Raji (cell line): Measurements from ENCODE around the gene FKBP5.

Experiments used
- POLR2A ChIP-seq: IDR thresholded peaks from 2 replicates; pipeline ENCODE4 v1.6.1; 2011; ENCODE audit warnings: low read depth, low read length, control low read depth; ENCODE audit not compliant: insufficient read depth

The FKBP5 gene

GRCh38 chr6:35573495-35574110 lies 115.1 kb downstream of the FKBP5 start:
- no peak for TF ChIP-seq POLR2A

GRCh38 chr6:35569011-35569461 lies 119.7 kb downstream of the FKBP5 start:
- no peak for TF ChIP-seq POLR2A

DNA sequence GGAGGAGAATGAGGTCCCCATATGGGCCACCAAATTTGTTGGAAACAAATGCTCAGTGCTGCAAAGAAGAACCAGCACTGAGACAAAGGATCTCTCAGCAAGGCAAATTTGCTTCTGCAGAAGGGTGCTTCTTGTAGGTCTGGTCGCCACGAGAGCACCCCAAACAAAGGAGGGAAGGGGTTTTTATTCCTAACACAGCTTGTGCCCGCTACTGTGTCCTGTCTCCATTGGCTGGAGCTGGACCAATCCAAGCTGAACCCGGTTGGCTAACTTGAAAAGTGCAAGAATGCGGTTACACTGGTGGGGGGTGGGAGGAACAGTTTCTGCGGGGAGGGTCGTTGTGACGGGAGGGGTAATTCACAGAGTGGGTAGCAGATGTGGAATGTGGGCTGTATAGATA lies 121.9 kb downstream of the FKBP5 start:
- no peak for TF ChIP-seq POLR2A

GRCh38 chr6:35564733-35565132 lies 124.0 kb downstream of the FKBP5 start:
- no peak for TF ChIP-seq POLR2A

- no peak for TF ChIP-seq POLR2A
Observed at GRCh38 chr6:35562060-35562459, 126.7 kb downstream of the FKBP5 start.

GRCh38 chr6:35561113-35561512 lies 127.6 kb downstream of the FKBP5 start:
- no peak for TF ChIP-seq POLR2A

DNA sequence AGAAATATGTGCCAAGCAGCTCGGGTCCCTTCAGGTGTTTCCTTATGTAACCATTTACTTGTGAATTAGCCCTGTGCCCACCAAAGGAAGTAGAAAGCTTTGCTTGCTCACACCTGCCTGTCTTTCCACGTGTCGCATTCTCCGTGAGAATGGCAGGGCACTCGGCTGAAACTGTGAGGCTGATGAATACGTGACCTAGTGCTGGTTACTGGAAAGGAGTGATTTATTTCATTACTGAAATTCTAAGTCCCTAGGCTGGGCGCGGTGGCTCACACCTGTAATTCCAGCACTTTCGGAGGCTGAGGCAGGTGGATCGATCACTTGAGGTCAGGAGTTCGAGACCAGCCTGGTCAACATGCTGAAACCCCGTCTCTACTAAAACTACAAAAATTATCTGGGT lies 130.1 kb downstream of the FKBP5 start:
- no peak for TF ChIP-seq POLR2A

DNA sequence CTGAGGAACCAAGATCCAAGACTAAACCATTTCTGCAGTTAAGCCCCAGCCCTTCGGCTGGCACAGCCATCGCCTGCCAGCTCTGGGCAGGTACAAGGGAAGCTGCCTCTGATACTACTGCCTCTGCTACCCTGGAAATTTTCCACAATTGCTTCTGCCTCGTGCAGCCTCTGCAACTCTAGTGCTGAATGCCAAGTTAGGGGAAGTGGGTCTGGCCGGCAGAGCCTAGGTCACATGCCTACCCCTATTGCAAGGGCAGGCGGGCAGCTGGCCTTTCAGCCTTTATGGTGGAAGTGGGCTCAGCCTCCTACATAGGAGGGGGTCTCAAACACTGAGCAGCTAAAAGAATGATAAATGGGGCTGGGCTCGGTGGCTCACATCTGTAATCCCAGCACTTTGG lies 131.5 kb downstream of the FKBP5 start:
- TF ChIP-seq POLR2A, result no peak

DNA sequence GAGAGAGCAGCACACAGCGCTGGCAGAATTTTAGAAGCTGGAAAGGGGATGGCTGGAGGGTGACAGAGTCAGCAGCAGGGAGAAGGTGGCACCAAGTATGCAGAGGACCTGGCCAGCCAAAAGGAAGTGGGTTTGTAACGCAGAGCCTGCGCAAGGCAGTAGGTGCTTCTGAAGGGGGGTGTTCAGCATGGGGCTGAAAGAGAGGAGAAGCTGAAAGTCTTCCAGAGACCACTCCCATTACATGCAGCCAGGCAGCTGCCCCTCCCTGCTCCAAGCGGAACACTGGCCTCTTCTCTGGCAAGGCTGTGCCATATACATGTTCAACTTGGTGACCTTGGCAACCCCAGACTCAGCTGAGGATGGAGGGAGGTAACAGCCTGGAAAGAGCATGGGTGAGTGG lies 133.9 kb downstream of the FKBP5 start:
- TF ChIP-seq POLR2A, result no peak

- no peak for TF ChIP-seq POLR2A
Observed at GRCh38 chr6:35553315-35553714, 135.4 kb downstream of the FKBP5 start.

- TF ChIP-seq POLR2A, result no peak
Observed at GRCh38 chr6:35552285-35552917, 136.3 kb downstream of the FKBP5 start.

GRCh38 chr6:35550437-35550836 lies 138.3 kb downstream of the FKBP5 start:
- TF ChIP-seq POLR2A, result no peak

GRCh38 chr6:35547676-35548075 lies 141.0 kb downstream of the FKBP5 start:
- no peak for TF ChIP-seq POLR2A

DNA sequence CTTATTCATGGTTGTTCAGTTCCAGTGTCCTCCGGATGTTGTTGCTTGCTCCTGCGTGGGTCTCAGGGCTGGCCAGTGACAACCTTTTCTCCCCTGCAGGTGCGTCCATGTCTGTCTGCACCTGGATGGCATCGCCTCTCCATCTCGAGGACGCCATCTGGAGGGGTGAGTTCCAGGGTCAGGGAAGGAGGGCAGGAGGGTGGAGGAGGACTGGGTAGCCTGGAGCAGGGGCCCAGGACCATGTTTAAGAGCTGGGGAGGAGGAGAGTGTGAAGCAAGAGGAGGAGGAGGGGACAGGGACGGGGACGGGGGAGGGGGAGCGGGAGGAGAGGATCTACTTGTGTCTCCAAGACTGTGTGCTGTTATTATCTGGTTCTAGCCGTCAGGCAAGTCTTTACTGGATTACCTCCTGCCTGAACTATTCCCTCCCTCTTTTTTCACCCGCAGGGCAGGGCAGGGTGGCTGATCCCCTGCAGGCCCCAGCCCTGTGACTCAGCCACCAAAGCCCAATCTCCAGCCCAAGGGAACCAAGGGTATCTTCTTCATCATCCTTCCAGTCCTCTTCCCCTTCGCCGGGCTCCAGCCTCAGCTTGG lies 143.8 kb downstream of the FKBP5 start:
- TF ChIP-seq POLR2A, result no peak

- no peak for TF ChIP-seq POLR2A
Observed at GRCh38 chr6:35543459-35544193, 145.1 kb downstream of the FKBP5 start.

DNA sequence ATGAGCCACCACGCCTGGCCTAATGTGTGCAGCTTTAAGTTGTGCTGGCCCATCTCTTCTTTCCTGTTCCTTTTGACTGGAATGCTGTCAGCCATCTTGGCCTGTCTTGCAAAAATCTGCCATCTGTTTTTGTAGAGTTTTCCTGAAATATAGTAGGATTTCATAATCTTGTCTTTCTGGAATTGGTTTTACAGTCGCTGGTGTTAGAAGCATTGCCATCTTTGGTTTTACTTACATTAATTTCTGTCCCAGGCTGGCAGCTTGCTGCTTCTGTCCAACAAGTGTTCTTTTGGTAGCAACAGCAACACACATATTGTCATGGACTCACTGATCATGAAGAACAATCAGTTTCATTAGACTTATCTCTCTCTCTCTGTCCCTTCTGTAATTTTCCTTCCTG lies 146.9 kb downstream of the FKBP5 start:
- TF ChIP-seq POLR2A, result no peak
